Heart left ventricle (tissue), 16 donors: Measurements from ENCODE around the gene NUP50. TPM values are rescaled to one million over a fixed set of nuclear protein-coding genes. Genes with fewer than 3 reads are reported as not detected.

ENCODE experiments used
- ATAC-seq, 4 donors: fragments of 200-7000 bp; cut with Tn5 transposase; one replicate each; pipeline ENCODE4 v1.9.1; 2020 to 2022; ENCODE audit warnings: moderate library complexity in 4 of 4, mild to moderate bottlenecking in 3 of 4, moderate number of reproducible peaks in 1 of 4
- DNase-seq, 5 donors: peaks; one replicate each; pipeline ENCODE4 v3.0.0-alpha.2; 2020
- H3K27ac ChIP-seq, 12 donors: fragments of 200-600 bp; sonication (generic) in 4 of 12; one replicate each; pipeline versions ENCODE4 v1.5.0 to v1.8.0; 2016 to 2022; ENCODE audit warnings: mild to moderate bottlenecking in 2 of 12
- H3K27me3 ChIP-seq, 9 donors: fragments of 200-600 bp; sonication (generic) in 2 of 9; one replicate each; pipeline versions ENCODE4 v1.5.1 to v1.8.0; 2016 to 2022; ENCODE audit warnings: mild to moderate bottlenecking in 3 of 9
- H3K36me3 ChIP-seq, 9 donors: fragments of 200-600 bp; sonication (generic) in 2 of 9; one replicate each; pipeline versions ENCODE4 v1.5.0 to v1.8.0; 2018 to 2022; ENCODE audit warnings: mild to moderate bottlenecking in 2 of 9
- H3K4me1 ChIP-seq, 12 donors: fragments of 200-600 bp; sonication (generic) in 4 of 12; one replicate each; pipeline versions ENCODE4 v1.5.0 to v1.8.0; 2016 to 2022; ENCODE audit warnings: mild to moderate bottlenecking in 3 of 12
- H3K4me3 ChIP-seq, 12 donors: fragments of 200-600 bp; sonication (generic) in 4 of 12; one replicate each; pipeline versions ENCODE4 v1.5.0 to v1.8.0; 2017 to 2022; ENCODE audit warnings: mild to moderate bottlenecking in 9 of 12, moderate library complexity in 4 of 12
- H3K9me3 ChIP-seq, 12 donors: fragments of 200-600 bp; sonication (generic) in 4 of 12; one replicate each; pipeline versions ENCODE4 v1.5.0 to v1.8.0; 2016 to 2022; ENCODE audit warnings: mild to moderate bottlenecking in 1 of 12
- POLR2A ChIP-seq, 2 donors: fragments of 450-650 bp; IDR thresholded peaks; one replicate each; pipeline ENCODE4 v1.6.1; 2017; ENCODE audit warnings: antibody characterized with exemption in 2 of 2, mild to moderate bottlenecking in 2 of 2, moderate library complexity in 2 of 2
- WGBS, 4 donors: extraction: QIAGEN DNeasy Blood & Tissue Kit in 2 of 4; methylation state at CpG; one replicate each; pipeline versions ENCODE4 v1.1.5 to v1.1.7; 2013 to 2018; 5-methylcytosine and 5-hydroxymethylcytosine counted together
- intact Hi-C, 10 donors: fragments of 100-400 bp; cut with DNase I; formaldehyde crosslinking; loops; one replicate each; pipeline versions ENCODE4 v1.11.1 to v1.14.2; 2022
- polyA plus RNA-seq, 2 donors: library from polyadenylated mRNA; stranded (reverse); fragments of 200-250 nt; gene quantifications; one replicate each; pipeline ENCODE4 v1.2.3, GENCODE V29; 2013
- total RNA-seq, 9 donors: library from RNA; depleted of rRNA in 2 of 9; stranded (reverse); fragments of >200 nt in 2 of 9; fragmentation: NEBNext Ultra II Directional in 3 of 9; extraction: Animal tissue kit (Norgen Biotek cat#: 25700) in 3 of 9; gene quantifications; one replicate each; pipeline versions ENCODE4 v1.1.0 to v1.2.4, GENCODE V29; 2016 to 2023
- TF ChIP-seq, protein P1 (sequence below), 12 donors: fragments of 200-600 bp; sonication (generic) in 4 of 12; IDR thresholded peaks; one replicate each; pipeline versions ENCODE4 v1.5.0 to v1.8.0; 2018 to 2022; ENCODE audit warnings: antibody characterized with exemption in 12 of 12, mild to moderate bottlenecking in 5 of 12
- donor health status: ischemic (EF 13 %, LVEDD 7.1; RV severe dilation, severe dysfunction).
- donor health status: healthy with polysubstance abuse.
- donor health status: DM: no; HTN: yes; CAD: no.
- donor health status: DM: no; HTN: no; CAD: no.
- donor health status: ischemic (EF 25% LVEDD 6.9; RV normal size, moderate dysfunction).
- donor health status: ischemic (EF 25% LVEDD 5.7; RV mildly dilated, moderate dysfunction).
- donor health status: healthy.
- donor health status: DM: yes; HTN: yes; CAD: no.
- donor health status: ischemic (EF 35%, LVEDD 5.7; RV mildly dilated, moderate dysfunction).
- donor health status: nonischemic (EF 11% LVEDD 7.7; RV severe dilation, severe dysfunction).
- donor health status: DM: yes; HTN: yes; CAD: no.
- donor health status: PGD.
- donor health status: ischemic (EF 29% LVEDD 5.4; RV normal size, mild dysfunction).
- donor health status: nonischemic (EF 23%, LVEDD 6.1; RV moderate dilation, normal function).

The NUP50 gene
- total and polyA plus RNA-seq, 11 donors, result 5.8 to 42.6 (median 14.1) TPM

GRCh38 chr22:45196926-45197605, 33.3 kb downstream of the NUP50 start:
- peaks cover 0 to 12% (median 0%) of the 10 kb centered on the region in 12 donors for H3K4me1 ChIP-seq
- intact Hi-C loops, result no loop called here
- peak in 1 of 5 donors; percentile 59 for DNase-seq
- H3K27ac ChIP-seq, result no peak overlapping the region
- TF ChIP-seq POLR2A (IDR thresholded peaks at IDR 0.05), result no peak
- TF ChIP-seq, protein P1, sequence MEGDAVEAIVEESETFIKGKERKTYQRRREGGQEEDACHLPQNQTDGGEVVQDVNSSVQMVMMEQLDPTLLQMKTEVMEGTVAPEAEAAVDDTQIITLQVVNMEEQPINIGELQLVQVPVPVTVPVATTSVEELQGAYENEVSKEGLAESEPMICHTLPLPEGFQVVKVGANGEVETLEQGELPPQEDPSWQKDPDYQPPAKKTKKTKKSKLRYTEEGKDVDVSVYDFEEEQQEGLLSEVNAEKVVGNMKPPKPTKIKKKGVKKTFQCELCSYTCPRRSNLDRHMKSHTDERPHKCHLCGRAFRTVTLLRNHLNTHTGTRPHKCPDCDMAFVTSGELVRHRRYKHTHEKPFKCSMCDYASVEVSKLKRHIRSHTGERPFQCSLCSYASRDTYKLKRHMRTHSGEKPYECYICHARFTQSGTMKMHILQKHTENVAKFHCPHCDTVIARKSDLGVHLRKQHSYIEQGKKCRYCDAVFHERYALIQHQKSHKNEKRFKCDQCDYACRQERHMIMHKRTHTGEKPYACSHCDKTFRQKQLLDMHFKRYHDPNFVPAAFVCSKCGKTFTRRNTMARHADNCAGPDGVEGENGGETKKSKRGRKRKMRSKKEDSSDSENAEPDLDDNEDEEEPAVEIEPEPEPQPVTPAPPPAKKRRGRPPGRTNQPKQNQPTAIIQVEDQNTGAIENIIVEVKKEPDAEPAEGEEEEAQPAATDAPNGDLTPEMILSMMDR (IDR thresholded peaks at IDR 0.05), result no peak
- no peak overlapping the region for H3K4me3 ChIP-seq
- ATAC-seq, result no peak
- H3K9me3 ChIP-seq, result no peaks in the 10 kb centered on the region
- WGBS, 4 donors, result 90 to 97% (median 92%) methylated on average over 8 to 34 of the region's 34 CpGs
- peaks cover 0 to 65% (median 19%) of the 10 kb centered on the region in 9 donors for H3K36me3 ChIP-seq
- H3K27me3 ChIP-seq, result no peaks in the 10 kb centered on the region

DNA sequence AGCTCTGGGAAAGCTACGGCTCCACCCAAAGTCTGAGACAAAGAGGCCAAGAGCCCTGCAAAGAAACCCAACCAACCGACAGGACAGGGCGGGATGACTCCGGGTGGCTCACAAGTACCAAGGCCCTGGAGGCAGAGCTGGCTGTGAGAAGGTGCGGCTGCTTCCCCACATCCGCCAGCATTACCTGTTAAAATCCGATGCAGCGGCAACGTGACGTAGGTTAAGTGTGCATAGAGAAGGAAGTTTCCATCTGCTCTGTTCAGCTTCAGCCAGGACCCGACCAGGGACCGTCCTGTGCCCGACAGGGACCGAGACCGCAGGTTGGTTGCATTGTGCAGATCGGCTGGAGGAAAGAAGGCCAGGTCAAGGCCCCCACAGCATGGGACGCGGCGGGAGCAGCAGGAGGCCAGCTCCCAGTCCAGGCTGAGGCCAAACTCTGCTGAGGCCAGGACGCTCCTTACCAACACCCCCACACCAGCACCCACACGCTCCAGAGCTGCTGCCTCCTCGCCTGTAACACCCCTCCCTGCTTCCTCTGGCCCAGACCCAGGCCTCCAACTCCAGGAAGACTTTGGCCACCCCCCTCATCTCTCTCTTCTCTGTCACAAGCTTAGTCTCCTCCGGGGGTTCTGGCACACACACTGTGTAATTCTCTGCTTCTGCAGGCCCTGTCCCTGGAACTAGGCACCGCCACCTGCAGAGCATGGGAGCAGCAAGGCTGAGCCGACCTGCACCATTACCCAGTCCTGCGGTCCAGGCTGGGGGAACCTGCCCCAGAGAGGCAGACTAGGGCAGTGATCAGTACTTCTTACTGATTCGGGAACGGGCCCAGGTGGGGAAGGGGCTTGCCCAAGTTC, 34.1 kb downstream of the NUP50 start:
- Histone ChIP-seq H3K9me3 (no peaks in the 10 kb centered on the region), H3K36me3 (peaks cover 0 to 72% (median 22%) of the 10 kb centered on the region in 9 donors), H3K4me3 (no peak overlapping the region), H3K27ac (no peak overlapping the region), H3K27me3 (no peaks in the 10 kb centered on the region), H3K4me1 (peaks cover 0 to 7% (median 0%) of the 10 kb centered on the region in 12 donors)
- WGBS, 4 donors, result 90 to 92% (median 90%) methylated on average over 27 to 28 of the region's 28 CpGs
- intact Hi-C loops, result no loop called here
- no peak for ATAC-seq
- no peak for DNase-seq
- TF ChIP-seq, protein P1 (IDR thresholded peaks at IDR 0.05), result no peak
- no peak for TF ChIP-seq POLR2A (IDR thresholded peaks at IDR 0.05)

- no peak for DNase-seq
- 78 to 84% (median 83%) methylated on average over 9 of the region's 9 CpGs for WGBS, 4 donors
- Histone ChIP-seq H3K4me1 (peaks cover 0 to under 1% (median 0%) of the 10 kb centered on the region in 12 donors), H3K4me3 (no peak overlapping the region), H3K36me3 (peaks cover 0 to 77% (median 26%) of the 10 kb centered on the region in 9 donors), H3K27me3 (no peaks in the 10 kb centered on the region), H3K9me3 (no peaks in the 10 kb centered on the region), H3K27ac (no peak overlapping the region)
- intact Hi-C loops, result no loop called here
- ATAC-seq, result no peak
- TF ChIP-seq, protein P1 (IDR thresholded peaks at IDR 0.05), result no peak
- TF ChIP-seq POLR2A (IDR thresholded peaks at IDR 0.05), result no peak
Observed at GRCh38 chr22:45198463-45198795, 34.7 kb downstream of the NUP50 start.

- intact Hi-C loops, result no loop called here
- H3K4me3 ChIP-seq, result no peak overlapping the region
- no peaks in the 10 kb centered on the region for H3K9me3 ChIP-seq
- TF ChIP-seq POLR2A (IDR thresholded peaks at IDR 0.05), result no peak
- TF ChIP-seq, protein P1 (IDR thresholded peaks at IDR 0.05), result no peak
- no peaks in the 10 kb centered on the region for H3K4me1 ChIP-seq
- no peak for DNase-seq
- no peaks in the 10 kb centered on the region for H3K27me3 ChIP-seq
- peaks cover 0 to 89% (median 26%) of the 10 kb centered on the region in 9 donors for H3K36me3 ChIP-seq
- WGBS, 4 donors, result 93 to 97% (median 96%) methylated on average over 14 to 16 of the region's 16 CpGs
- no peak overlapping the region for H3K27ac ChIP-seq
- ATAC-seq, result no peak
Observed at GRCh38 chr22:45199723-45200122, 36.0 kb downstream of the NUP50 start.
